GM19463 (cell line): ENCODE data around the gene KRTAP5-1.

ENCODE experiments used
- ATAC-seq: cut with Tn5 transposase; IDR thresholded peaks from one replicate; pipeline ENCODE4 v1.9.1; 2021; ENCODE audit warnings: mild to moderate bottlenecking, moderate library complexity; ENCODE audit not compliant: unreplicated experiment

The KRTAP5-1 gene

GRCh38 chr11:1546536-1547466, 38.3 kb downstream of the KRTAP5-1 start:
- ATAC-seq = no peak

- no peak for ATAC-seq
Measured at GRCh38 chr11:1546077-1546535, 39.0 kb downstream of the KRTAP5-1 start.

- no peak for ATAC-seq
Measured at GRCh38 chr11:1545432-1545831, 39.7 kb downstream of the KRTAP5-1 start.

- ATAC-seq = no peak
Measured at GRCh38 chr11:1544536-1544935, 40.5 kb downstream of the KRTAP5-1 start.

- ATAC-seq = no peak
Measured at GRCh38 chr11:1543606-1544263, 41.3 kb downstream of the KRTAP5-1 start.

- ATAC-seq = no peak
Measured at GRCh38 chr11:1542267-1542666, 42.8 kb downstream of the KRTAP5-1 start.

- no peak for ATAC-seq
Measured at GRCh38 chr11:1541474-1542204, 43.4 kb downstream of the KRTAP5-1 start.

- ATAC-seq = no peak
Measured at GRCh38 chr11:1540074-1540473, 45.0 kb downstream of the KRTAP5-1 start.

GRCh38 chr11:1538153-1538552, 46.9 kb downstream of the KRTAP5-1 start:
- ATAC-seq = no peak

GRCh38 chr11:1536065-1536843, 48.8 kb downstream of the KRTAP5-1 start:
- no peak for ATAC-seq

GRCh38 chr11:1534682-1535081, 50.4 kb downstream of the KRTAP5-1 start:
- ATAC-seq = no peak
